Breast epithelium (tissue), 4 donors: ENCODE measurements around the gene STARD13. TPM values are rescaled to one million over a fixed set of nuclear protein-coding genes. Genes with fewer than 3 reads are reported as not detected.

Source experiments
- DNase-seq, 2 donors: peaks; one replicate each; pipeline ENCODE4 v3.0.0-alpha.2; 2019; ENCODE audit warnings: low spot score in 2 of 2
- H3K27ac ChIP-seq, 2 donors: fragments of 200-600 bp; sonication (generic) in 1 of 2; one replicate each; pipeline ENCODE4 v1.5.1; 2016 to 2019; ENCODE audit warnings: mild to moderate bottlenecking in 1 of 2
- H3K27me3 ChIP-seq, 2 donors: fragments of 200-600 bp; sonication (generic) in 1 of 2; one replicate each; pipeline versions ENCODE4 v1.5.1 to v1.6.0; 2017 to 2019; ENCODE audit warnings: control low read depth in 1 of 2, mild to moderate bottlenecking in 1 of 2
- H3K36me3 ChIP-seq: fragments of 200-600 bp; one replicate; pipeline ENCODE4 v1.5.1; 2019
- H3K4me1 ChIP-seq, 2 donors: fragments of 200-600 bp; sonication (generic); one replicate each; pipeline ENCODE4 v1.5.1; 2016 to 2019; ENCODE audit warnings: control low read depth in 1 of 2
- H3K4me3 ChIP-seq, 3 donors: fragments of 200-600 bp; sonication (generic); 1 replicate in 2 of 3; 2 replicates in 1 of 3; pipeline ENCODE4 v1.5.1; 2016 to 2019; ENCODE audit warnings: mild to moderate bottlenecking in 3 of 3, moderate library complexity in 2 of 3
- H3K9me3 ChIP-seq, 2 donors: fragments of 200-600 bp; sonication (generic) in 1 of 2; one replicate each; pipeline ENCODE4 v1.5.1; 2016 to 2019; ENCODE audit warnings: control low read depth in 1 of 2
- POLR2A ChIP-seq: fragments of 450-650 bp; IDR thresholded peaks from one replicate; pipeline ENCODE4 v1.6.1; 2016; ENCODE audit warnings: antibody characterized with exemption, mild to moderate bottlenecking, moderate library complexity
- POLR2AphosphoS5 ChIP-seq, 3 donors: sonication (generic); formaldehyde crosslinking; IDR thresholded peaks; one replicate each; pipeline ENCODE4 v1.6.1; 2017; ENCODE audit warnings: antibody characterized with exemption in 3 of 3
- intact Hi-C: fragments of 100-400 bp; cut with DNase I; formaldehyde crosslinking; loops from one replicate; pipeline ENCODE4 v1.15.1; 2023; ENCODE audit warnings: low total_unique reads
- total RNA-seq, 3 donors: library from RNA; depleted of rRNA; stranded (reverse); fragments of >200 nt; gene quantifications; one replicate each; pipeline ENCODE4 v1.1.0, GENCODE V29; 2016
- TF ChIP-seq, protein P1 (sequence below), 3 donors: fragments of 450-650 bp; IDR thresholded peaks; one replicate each; pipeline ENCODE4 v1.5.1; 2016 to 2017; ENCODE audit warnings: antibody characterized with exemption in 3 of 3, mild to moderate bottlenecking in 3 of 3, moderate library complexity in 3 of 3

STARD13 gene
- total RNA-seq, 3 donors from 2014 or later = 42.4 to 62.3 (median 58.7) TPM

DNA sequence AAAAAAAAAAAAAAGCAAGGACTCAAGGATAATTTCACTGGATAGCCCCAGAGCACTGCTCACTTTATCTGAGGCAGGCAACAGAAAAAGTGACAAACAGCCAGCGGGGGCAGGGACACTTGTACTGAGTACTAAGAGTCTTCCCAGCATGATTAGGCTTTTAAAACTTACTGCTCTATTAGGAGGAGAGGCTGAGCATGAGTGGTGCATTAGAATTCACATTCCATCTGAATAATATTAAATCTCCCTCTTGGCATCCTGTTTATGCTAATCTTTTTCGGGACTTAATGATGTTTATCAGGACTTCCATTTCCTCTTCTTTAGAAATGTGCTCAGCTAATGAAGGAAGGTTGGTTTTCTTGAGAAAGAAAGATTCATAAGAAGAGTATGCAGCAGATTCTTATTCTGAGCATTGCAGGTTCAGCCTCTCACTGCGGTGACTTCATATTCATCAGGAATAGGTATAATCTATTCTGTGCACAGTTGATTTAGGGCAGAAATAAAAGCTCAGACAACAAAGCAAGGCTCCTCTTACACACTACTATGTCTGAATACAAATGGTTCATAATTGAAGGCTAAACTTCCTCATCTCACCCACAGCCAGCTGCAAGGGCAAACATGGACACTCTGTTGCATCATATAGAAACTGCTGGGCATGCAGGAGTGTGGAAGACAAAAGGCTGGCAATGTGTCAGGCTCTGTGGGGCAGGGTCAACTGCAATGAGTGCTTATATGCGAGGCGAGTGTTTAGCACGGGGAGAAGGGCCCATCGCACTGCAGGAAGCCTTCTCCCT is 162.3 kb downstream of the STARD13 start:
- intact Hi-C loops = no loop called here
- peak overlapping the region in 1 of 2 donors; percentile 32 for H3K27ac ChIP-seq
- no peaks in the 10 kb centered on the region for H3K36me3 ChIP-seq
- no peak for TF ChIP-seq POLR2A
- TF ChIP-seq POLR2AphosphoS5 (IDR thresholded peaks at IDR 0.05) = no peak
- TF ChIP-seq, protein P1, sequence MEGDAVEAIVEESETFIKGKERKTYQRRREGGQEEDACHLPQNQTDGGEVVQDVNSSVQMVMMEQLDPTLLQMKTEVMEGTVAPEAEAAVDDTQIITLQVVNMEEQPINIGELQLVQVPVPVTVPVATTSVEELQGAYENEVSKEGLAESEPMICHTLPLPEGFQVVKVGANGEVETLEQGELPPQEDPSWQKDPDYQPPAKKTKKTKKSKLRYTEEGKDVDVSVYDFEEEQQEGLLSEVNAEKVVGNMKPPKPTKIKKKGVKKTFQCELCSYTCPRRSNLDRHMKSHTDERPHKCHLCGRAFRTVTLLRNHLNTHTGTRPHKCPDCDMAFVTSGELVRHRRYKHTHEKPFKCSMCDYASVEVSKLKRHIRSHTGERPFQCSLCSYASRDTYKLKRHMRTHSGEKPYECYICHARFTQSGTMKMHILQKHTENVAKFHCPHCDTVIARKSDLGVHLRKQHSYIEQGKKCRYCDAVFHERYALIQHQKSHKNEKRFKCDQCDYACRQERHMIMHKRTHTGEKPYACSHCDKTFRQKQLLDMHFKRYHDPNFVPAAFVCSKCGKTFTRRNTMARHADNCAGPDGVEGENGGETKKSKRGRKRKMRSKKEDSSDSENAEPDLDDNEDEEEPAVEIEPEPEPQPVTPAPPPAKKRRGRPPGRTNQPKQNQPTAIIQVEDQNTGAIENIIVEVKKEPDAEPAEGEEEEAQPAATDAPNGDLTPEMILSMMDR (IDR thresholded peaks at IDR 0.05) = no peak
- peaks cover 3 to 4% of the 10 kb centered on the region in 2 donors for H3K4me1 ChIP-seq
- H3K27me3 ChIP-seq = no peaks in the 10 kb centered on the region
- no peaks in the 10 kb centered on the region for H3K9me3 ChIP-seq
- no peak overlapping the region for H3K4me3 ChIP-seq
- no peak for DNase-seq

DNA sequence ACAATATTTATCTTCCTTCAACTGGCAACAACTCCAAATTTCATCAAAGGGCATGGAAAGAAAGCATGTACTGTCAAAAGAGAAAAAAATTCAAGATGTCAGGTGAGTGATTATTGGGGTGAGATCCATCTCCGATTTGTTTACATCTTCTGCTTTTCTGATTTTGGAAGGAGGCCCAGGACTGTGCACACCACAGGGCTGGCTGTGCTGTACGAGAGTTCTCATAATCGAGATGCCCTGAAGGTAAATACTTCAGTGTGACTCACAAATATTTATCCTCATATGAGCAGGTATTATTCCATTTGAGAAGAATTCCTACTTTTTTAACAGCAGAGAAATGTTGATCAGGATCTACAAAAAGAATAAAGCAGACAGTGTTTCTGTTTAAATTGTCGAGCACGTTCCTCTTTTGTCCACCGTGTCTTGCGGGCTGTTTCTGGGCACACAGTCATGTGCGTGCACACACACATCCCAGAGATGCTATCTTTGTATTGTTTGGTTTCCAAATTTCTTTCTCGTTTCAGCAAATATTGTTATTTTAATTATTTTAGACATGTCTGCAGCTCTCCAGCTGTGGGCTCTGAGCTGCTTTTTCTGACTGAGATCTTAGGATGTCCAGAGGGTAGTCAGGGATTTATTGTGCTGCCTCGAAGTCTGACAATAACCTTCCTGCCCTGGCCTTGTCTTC is 165.6 kb downstream of the STARD13 start:
- Histone ChIP-seq H3K9me3 (no peaks in the 10 kb centered on the region), H3K36me3 (no peaks in the 10 kb centered on the region), H3K27me3 (no peaks in the 10 kb centered on the region), H3K4me3 (no peak overlapping the region), H3K27ac (peak overlapping the region; percentile 73 to 74), H3K4me1 (no peaks in the 10 kb centered on the region)
- DNase-seq = peak in 1 of 2 donors; percentile 39
- TF ChIP-seq, protein P1 (IDR thresholded peaks at IDR 0.05) = no peak
- no peak for TF ChIP-seq POLR2AphosphoS5 (IDR thresholded peaks at IDR 0.05)
- no peak for TF ChIP-seq POLR2A
- intact Hi-C loops = no loop called here

DNA sequence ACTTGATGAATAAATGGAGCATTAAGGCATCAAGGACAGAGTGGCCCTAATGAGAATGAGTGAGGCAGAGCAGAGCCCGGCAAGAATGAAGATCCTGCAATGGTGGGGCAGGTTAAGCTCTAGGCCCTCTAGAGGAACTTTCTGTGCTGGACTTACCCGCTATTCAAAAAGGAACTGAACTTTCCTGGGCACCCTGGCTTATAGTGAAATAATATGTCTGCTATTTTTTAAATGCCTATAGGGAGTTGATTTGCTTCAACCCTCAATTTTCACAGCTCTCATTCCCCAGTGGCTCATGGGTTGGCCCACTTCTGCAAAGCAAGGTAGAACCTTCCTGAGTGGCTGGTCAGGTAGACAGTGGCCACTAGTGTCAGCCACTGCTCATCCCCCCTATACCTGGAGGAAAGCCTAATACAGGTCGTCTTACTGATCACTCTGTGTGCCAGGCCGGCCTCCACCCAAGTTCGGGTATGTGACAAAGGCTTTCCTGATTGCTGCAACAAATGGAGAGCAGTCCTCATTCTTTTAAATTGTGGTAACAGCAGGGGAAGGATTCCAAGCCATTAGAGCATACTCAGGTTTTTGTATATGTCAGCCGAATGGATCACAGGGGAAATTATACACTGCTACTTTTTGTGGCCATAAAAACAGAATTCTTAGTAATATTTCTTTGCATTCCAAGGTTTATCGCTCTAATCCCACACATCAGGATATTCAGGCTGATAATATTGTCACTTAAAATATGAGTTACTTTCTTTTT is 166.4 kb downstream of the STARD13 start:
- no peaks in the 10 kb centered on the region for H3K27me3 ChIP-seq
- H3K4me1 ChIP-seq = no peaks in the 10 kb centered on the region
- TF ChIP-seq POLR2AphosphoS5 (IDR thresholded peaks at IDR 0.05) (no peak), POLR2A (no peak)
- TF ChIP-seq, protein P1 (IDR thresholded peaks at IDR 0.05) = no peak
- H3K27ac ChIP-seq = peak overlapping the region; percentile 73 to 74
- intact Hi-C loops = no loop called here
- H3K4me3 ChIP-seq = no peak overlapping the region
- H3K36me3 ChIP-seq = no peaks in the 10 kb centered on the region
- no peaks in the 10 kb centered on the region for H3K9me3 ChIP-seq
- DNase-seq = peak in 1 of 2 donors; percentile 40

DNA sequence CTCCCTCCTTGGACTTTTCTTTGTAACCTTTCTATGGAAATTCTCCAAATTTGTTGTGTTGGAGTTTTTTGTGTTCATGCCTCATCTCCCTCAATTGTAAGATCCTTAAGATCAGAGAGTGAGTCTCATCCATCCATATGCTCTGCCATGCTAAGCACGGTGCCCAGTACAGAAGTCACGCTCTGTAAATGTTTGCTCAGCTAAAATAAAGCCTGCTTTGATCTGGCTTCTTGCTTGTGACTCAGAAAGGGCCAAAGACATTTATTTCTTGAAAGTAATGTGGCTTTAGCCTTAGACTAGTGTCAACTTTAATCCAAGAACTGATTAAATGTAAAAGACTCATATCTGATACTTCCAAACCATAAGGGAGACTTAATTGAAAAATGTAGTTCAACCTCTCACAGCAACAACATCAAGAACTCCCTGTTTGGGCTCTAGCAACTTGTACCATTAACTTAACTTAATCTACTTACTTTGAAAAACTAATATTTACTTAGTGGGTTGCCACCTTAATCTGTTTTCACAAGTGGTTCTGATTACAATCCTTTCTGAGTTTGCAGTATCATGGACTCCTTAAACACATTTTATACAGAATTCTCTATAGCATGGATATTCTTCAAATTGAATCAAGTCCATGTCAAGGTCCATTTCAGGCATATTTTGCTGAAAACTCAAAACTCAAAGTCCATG is 169.1 kb downstream of the STARD13 start:
- TF ChIP-seq POLR2AphosphoS5 (IDR thresholded peaks at IDR 0.05) (peak in 1 of 3 donors; percentile 14), POLR2A (no peak)
- Histone ChIP-seq H3K27ac (peak overlapping the region; percentile 16 to 17), H3K36me3 (no peaks in the 10 kb centered on the region)

DNA sequence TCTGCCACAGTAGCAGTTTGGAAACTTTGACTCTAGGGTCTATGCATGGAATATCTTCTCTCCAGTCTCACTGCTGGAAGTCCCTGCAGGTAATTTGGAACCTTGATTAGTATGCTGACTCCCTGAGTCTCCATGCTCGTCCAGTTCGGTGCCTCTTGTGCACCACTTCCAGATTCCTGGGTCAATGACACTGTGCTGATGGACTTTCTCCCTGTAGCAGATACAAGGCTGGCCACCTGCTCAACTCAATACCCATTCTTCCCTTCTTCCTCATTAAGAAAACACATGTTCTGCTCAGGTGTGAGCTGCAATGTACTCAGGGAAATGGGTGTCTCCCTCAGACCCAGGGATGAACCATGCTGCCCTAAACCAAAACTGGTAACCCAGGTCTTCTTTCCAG is 170.3 kb downstream of the STARD13 start:
- intact Hi-C loops = no loop called here
- H3K27ac ChIP-seq = peak overlapping the region in 1 of 2 donors; percentile 13
- no peaks in the 10 kb centered on the region for H3K9me3 ChIP-seq
- no peaks in the 10 kb centered on the region for H3K27me3 ChIP-seq
- H3K4me1 ChIP-seq = peaks cover 0 to 7% of the 10 kb centered on the region in 2 donors
- H3K36me3 ChIP-seq = no peaks in the 10 kb centered on the region
- TF ChIP-seq, protein P1 (IDR thresholded peaks at IDR 0.05) = no peak
- no peak for TF ChIP-seq POLR2AphosphoS5 (IDR thresholded peaks at IDR 0.05)
- no peak for DNase-seq
- no peak overlapping the region for H3K4me3 ChIP-seq

More for the DNA sequence above, 169.1 kb downstream of the STARD13 start:
- Histone ChIP-seq H3K4me1 (no peaks in the 10 kb centered on the region), H3K9me3 (no peaks in the 10 kb centered on the region), H3K4me3 (no peak overlapping the region), H3K27me3 (no peaks in the 10 kb centered on the region)
- intact Hi-C loops = no loop called here
- no peak for DNase-seq
